ENCODE measurements around the gene FER1L5.

The FER1L5 gene

DNA sequence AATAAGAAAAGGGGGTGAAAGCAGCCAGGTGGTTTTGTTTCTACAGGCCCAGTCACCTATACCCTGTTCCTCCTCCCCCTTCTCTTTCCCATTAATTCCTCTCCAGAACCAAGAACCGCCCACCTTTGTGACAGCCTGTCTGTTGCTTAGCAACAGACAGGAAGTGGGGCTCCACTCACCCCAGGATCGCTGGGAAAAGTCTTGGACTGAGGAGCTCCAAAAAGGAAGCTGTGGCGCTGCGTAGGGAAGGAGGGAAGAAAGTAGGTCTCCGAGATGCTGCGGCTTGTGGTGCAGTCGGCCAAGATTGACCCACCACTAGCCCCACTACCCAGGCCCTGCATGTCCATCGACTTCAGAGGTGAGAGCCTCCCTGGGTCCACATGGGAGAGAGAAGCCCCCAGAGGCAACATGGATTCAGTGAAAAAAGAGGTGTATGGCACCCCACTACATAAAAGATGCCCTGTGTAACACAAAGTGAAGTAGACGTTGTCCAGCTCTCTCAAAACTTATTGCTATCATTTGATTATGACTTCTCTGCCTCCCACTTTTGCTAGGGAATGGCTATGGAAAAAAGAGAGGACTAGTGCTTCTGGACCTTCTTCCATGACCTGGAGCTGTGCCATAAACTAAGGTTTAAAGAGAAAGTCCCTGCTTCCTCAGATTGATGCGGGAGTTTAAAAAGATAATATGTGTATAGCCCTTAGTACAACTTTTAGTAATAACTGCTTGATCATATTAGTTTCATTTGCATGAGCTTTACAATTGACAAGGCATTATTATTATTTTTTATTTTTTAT is at the start of gene FER1L5:
Gene FER1L5, plus strand, starts transcription at position 201 of the 797 bp plus-strand sequence. Its CDS starts 73 bp downstream, at position 274.
- peak; percentile 74 for DNase-seq

- DNase-seq = no peak
Measured at GRCh38 chr2:96594282-96594681, 48.3 kb upstream of the FER1L5 start.

DNA sequence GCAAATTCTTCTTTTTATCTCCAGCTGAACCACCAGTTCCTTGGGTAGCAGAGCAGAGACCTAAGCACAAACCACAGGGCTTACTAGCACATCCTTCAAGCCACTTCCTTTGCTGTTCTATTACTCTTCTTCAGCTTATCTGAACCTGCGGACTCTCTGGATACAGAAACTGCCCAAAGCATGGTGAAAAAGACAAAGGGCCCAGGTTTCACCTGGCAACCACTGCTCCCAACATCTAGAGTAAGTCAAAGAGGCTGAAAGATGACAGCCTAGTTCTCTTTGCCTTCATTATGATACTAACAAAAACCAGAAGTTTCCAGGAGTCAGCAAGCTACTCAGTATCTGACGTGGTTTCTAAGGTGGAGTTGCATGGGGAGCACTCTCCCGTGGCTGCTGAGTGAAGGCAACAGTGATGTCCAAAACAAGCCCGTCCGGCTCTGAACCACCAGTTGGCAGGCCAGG is 47.8 kb upstream of the FER1L5 start:
- DNase-seq = no peak

- no peak for DNase-seq
Measured at GRCh38 chr2:96596596-96596995, 46.0 kb upstream of the FER1L5 start.

- no peak for DNase-seq
Measured at GRCh38 chr2:96599941-96600340, 42.6 kb upstream of the FER1L5 start.

DNA sequence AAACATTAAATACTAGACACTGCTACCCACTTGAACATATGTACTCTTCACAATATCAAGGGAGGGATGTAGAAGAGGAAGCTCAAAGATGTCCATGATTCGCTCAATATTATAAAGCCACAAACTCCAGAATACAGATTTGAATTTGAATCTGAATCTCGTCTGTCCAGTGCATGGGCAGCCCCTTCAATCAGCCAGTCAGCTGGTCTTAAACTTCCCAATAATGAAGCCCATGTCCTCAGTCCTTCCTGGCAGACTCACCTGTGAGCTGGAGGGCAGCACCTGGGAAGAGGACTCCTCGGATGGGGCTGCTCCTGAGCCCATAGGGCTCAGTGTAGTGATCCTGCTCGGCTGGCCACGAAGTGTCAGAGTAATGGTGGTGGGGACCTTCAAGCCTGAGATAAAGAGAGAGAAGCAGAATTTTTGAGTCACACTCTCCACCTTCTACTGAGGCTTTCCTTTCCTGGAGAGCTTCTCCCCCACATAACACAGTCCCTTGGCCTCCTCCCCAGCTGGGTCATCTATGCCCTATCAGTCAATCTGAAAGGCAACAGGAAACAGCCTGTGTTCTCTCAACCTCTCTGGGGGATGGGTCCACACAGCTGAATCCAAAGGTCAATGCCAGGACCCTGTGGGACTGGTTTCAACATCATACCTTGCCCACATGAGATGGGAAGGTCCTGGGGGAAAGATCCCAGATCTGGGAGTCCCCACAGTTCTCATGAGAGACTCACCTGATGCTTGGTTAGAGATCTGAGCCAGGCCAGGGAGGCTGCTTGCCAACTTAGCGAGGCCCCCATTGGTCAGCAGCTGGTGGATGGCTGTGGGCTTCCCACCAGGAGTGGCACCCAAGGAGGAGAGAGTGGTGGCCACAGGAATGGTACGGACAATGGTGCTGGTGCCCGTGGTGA is 40.9 kb upstream of the FER1L5 start:
- no peak for DNase-seq

GRCh38 chr2:96602330-96602823 is 40.2 kb upstream of the FER1L5 start:
- no peak for DNase-seq

DNA sequence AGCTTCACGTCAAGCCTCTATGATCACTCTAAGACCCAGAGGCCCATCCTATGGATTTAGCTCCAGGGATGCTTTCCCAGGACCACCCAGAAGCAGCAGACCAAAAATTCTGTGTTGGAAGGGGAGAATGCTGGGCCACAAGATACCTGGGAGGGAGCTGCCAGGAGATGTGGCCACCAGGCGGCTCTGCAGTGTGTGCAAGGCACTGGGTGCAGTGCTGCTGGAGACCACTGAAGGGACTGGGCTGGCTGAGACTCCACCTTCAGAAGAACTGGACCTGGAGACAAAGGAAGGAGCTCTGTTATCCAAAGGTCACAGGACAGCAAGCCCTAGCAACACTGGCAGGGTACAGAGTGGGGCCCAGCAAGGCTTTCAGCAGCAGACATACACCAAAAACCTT is 38.5 kb upstream of the FER1L5 start:
- no peak for DNase-seq

GRCh38 chr2:96608469-96609455 is 33.8 kb upstream of the FER1L5 start:
- no peak for DNase-seq

DNA sequence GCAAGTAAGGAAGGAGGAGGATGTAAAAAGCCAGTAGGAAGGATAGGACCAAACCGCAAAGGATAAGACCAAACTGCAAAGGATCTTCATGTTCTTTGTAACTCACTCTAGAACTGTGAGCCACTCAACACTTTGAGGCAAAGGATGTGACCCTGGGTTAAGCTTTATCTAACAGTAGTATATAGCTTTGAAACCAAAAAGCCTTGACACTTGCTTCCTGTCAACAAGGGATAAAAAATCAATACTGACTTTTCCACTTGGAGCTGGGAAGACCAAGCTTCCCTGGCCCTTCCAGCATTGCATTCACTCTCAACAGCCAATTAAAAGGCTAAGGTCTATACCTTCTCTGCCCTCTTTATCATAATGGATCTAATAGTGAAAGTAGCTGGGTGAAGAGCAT is 26.4 kb upstream of the FER1L5 start:
- DNase-seq = no peak

- DNase-seq = no peak
Measured at GRCh38 chr2:96616535-96616934, 26.0 kb upstream of the FER1L5 start.

- no peak for DNase-seq
Measured at GRCh38 chr2:96617012-96617411, 25.6 kb upstream of the FER1L5 start.

DNA sequence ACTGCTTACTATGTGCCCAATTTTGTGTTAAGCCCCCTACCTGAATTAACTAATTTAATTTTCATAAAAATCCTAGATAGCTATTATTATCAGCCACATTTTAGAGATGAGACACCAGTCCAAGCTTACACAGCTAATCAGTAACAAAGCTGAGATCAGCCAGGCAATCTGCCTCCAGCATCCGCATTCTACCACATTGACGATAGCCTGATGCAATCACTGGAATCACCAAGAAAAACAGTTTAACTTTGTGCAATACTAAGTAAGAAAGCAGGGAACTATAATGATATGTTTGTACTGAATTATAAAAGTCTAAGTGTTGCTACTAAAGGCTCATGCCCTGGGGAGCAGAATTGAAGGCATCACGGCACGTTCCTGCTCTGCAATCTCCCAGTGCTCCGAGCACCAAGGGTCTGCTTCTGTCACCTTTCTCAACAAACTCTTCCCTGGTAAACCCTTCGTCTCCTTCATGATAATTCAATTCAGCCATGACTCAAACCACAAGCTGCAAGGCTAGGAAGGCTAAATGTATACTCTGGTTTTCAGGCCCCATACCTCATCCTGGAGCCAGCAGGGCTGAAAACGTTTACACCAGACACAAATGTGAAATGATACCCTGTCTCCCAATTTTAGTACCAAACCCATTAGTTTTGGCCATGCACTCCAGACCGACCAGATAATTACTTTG is 23.8 kb upstream of the FER1L5 start:
- no peak for DNase-seq

DNA sequence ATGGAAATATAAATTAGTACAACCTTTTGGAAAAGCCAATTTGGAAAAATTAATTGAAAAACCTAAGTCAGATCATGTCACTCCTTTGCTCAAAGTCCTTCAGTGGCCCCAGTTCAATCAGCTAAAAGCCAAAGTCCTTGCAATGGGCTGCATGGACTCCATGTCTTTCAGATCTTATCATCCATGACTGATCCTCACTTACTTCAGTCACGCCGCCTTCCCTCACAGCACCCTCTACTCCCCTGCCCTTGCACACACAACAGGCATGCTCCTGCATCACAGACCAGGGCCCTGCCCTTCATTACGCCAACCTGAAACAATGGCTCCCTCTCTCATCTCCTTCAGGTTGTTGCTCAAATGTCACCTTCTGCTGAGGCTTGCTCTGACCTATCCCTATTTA is 20.0 kb upstream of the FER1L5 start:
- no peak for DNase-seq

GRCh38 chr2:96623116-96623515 is 19.4 kb upstream of the FER1L5 start:
- DNase-seq = no peak

GRCh38 chr2:96625571-96626552 is 16.7 kb upstream of the FER1L5 start:
- DNase-seq = no peak

- no peak for DNase-seq
Measured at GRCh38 chr2:96626553-96626942, 16.0 kb upstream of the FER1L5 start.

DNA sequence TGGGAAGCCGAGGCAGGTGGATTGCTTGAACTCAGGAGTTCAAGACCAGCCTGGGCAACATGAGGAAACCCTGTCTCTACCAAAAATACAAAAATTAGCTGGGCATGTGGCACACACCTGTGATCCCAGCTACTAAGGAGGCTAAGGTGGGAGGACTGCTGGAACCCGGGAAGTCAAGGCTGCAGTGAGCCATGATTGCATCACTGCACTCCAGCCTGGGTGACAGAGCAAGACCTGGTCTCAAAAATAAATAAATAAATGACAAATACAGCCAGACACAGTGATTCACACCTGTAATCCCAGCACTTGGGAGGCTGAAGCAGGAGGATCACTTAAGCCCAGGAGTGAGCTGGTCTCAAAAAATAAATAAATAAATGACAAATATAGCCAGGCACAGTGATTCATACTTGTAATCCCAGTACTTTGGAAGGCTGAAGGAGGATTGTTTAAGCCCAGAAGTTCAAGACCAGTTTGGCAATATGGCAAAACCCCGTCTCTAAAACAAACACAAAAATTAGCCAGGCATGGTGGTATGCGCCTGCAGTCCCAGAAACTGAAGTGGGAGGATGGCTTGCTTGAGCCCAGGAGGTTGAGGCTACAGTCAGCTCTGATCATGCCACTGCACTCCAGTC is 10.6 kb upstream of the FER1L5 start:
- DNase-seq = no peak

GRCh38 chr2:96633641-96634040 is 8.9 kb upstream of the FER1L5 start:
- DNase-seq = no peak

DNA sequence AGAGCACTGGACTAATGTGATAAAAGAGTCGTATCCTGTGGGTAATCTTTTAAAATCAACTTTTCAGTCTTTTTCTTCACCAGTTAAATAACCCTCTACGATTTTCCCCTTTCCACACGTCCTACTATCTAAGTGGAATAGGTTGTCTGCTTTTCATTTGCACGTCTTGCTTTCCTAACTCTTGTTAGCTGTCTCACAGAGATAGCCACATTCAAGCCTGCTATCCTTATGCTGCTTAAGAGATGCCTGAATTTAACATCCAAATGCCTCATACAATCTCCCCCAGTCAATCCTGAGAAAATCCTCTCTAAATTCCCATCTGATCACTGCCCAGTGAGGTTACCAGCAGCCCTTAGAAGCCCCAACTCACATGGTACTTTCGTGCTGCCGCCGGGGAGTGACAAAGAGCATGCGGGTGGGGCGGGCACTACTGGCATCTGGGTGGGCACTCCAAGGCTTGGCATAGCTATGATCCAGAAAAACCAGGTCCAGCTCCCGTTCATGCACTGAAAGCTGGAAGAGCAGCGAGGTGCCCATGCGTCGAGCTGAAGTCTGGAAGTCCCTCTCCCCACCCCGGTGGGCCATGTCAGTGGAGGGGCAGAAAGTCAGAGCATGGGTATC is 5.9 kb upstream of the FER1L5 start:
- no peak for DNase-seq

Data from NCI-H2227 treated with DMSO at 0.1 percent for 48 hours (cell line).